T-cell (primary cell): ENCODE measurements around the gene ELMO1. TPM values are rescaled to one million over a fixed set of nuclear protein-coding genes. Genes with fewer than 3 reads are reported as not detected.

Experiments
- ATAC-seq, 4 experiments: fragments of 200-7000 bp in 3 of 4; fragments of 150-1000 bp in 1 of 4; cut with Tn5 transposase; replicated peaks in 1 of 4; 1 replicate in 3 of 4; 2 replicates in 1 of 4; pipeline ENCODE4 v1.10.0; 2021; ENCODE audit warnings: moderate library complexity in 3 of 4, mild to moderate bottlenecking in 2 of 4, moderate number of reproducible peaks in 1 of 4
- CTCF ChIA-PET, 2 donors: fragments of 300-600 bp; sonication (Branson Sonifier 250); formaldehyde crosslinking; loops; one replicate each; lab custom pipeline; 2022; ENCODE audit warnings: antibody characterized with exemption in 2 of 2; lab: Charles Lee
- POLR2A ChIA-PET, 2 donors: fragments of 300-600 bp; sonication (Branson Sonifier 250); formaldehyde crosslinking; loops; one replicate each; lab custom pipeline; 2022; ENCODE audit warnings: antibody characterized with exemption in 2 of 2; lab: Charles Lee
- DNase-seq, 35 experiments: peaks; one replicate each; pipeline versions ENCODE4 v3.0.0 to v3.0.0-alpha.2; 2013 to 2023
- H3K27ac ChIP-seq: one replicate; pipeline ENCODE4 v1.5.1; 2013; ENCODE audit warnings: low read length
- H3K27me3 ChIP-seq, 2 experiments: replicated peaks in 1 of 2; 1 replicate in 1 of 2; 2 replicates in 1 of 2; pipeline versions ENCODE4 v1.6.1 to v1.7.0; 2013; ENCODE audit warnings: low read length in 1 of 2, mixed read lengths in 1 of 2; ENCODE audit not compliant: control insufficient read depth in 2 of 2, insufficient read depth in 2 of 2; ENCODE audit errors: extremely low read depth in 1 of 2
- H3K36me3 ChIP-seq, 2 donors: 1 replicate in 1 of 2; 2 replicates in 1 of 2; pipeline versions ENCODE4 v1.6.1 to v1.7.0; 2013; ENCODE audit warnings: low read length in 1 of 2; ENCODE audit not compliant: control insufficient read depth in 2 of 2, insufficient read depth in 1 of 2; ENCODE audit errors: extremely low read depth in 1 of 2
- H3K4me1 ChIP-seq, 2 experiments: 1 replicate in 1 of 2; 2 replicates in 1 of 2; pipeline versions ENCODE4 v1.6.1 to v1.7.0; 2013; ENCODE audit warnings: low read length in 2 of 2, mixed read lengths in 1 of 2; ENCODE audit not compliant: insufficient read depth in 2 of 2, control insufficient read depth in 1 of 2; ENCODE audit errors: extremely low read depth in 1 of 2
- H3K4me3 ChIP-seq, 2 donors: 1 replicate in 1 of 2; 2 replicates in 1 of 2; pipeline versions ENCODE4 v1.5.1 to v1.7.0; 2013; ENCODE audit warnings: mild to moderate bottlenecking in 2 of 2, low read length in 1 of 2, moderate library complexity in 1 of 2; ENCODE audit not compliant: control insufficient read depth in 1 of 2; ENCODE audit errors: extremely low read depth in 1 of 2
- H3K9me3 ChIP-seq: 2 replicates; pipeline ENCODE4 v1.7.0; 2013
- H3K27ac Mint-ChIP-seq, 2 donors: one replicate each; pipeline ENCODE4 v1.8.0; 2020 to 2021; ENCODE audit warnings: mild to moderate bottlenecking in 2 of 2, mixed read lengths in 2 of 2
- H3K27me3 Mint-ChIP-seq, 2 donors: one replicate each; pipeline ENCODE4 v1.8.0; 2021 to 2022; ENCODE audit warnings: mixed read lengths in 2 of 2
- H3K36me3 Mint-ChIP-seq: one replicate; pipeline ENCODE4 v1.8.0; 2021; ENCODE audit warnings: mixed read lengths
- H3K4me1 Mint-ChIP-seq, 3 donors: one replicate each; pipeline ENCODE4 v1.8.0; 2020 to 2022; ENCODE audit warnings: mixed read lengths in 3 of 3, mild to moderate bottlenecking in 1 of 3
- H3K4me3 Mint-ChIP-seq, 3 donors: one replicate each; pipeline ENCODE4 v1.8.0; 2020 to 2022; ENCODE audit warnings: mild to moderate bottlenecking in 3 of 3, mixed read lengths in 3 of 3, moderate library complexity in 3 of 3
- H3K9me3 Mint-ChIP-seq, 3 donors: one replicate each; pipeline ENCODE4 v1.8.0; 2020 to 2022; ENCODE audit warnings: mixed read lengths in 3 of 3
- WGBS: methylation state at CpG from one replicate; pipeline ENCODE4 v1.1.5; 2013; ENCODE audit warnings: missing lambda C conversion rate; ENCODE audit not compliant: insufficient coverage; 5-methylcytosine and 5-hydroxymethylcytosine counted together
- total RNA-seq, 35 experiments: library from RNA in 6 of 35; stranded (reverse) in 6 of 35; fragments of 120-200 nt in 1 of 35; gene quantifications; one replicate each; pipeline versions ENCODE4 v1.2.1 to v1.2.4 and lab custom pipeline; 2013 to 2026

Gene ELMO1
- total RNA-seq, 5 donors from 2014 or later (not counting 1 experiment from before 2014, with no cell fraction given) = 101 to 149 (median 113) TPM

DNA sequence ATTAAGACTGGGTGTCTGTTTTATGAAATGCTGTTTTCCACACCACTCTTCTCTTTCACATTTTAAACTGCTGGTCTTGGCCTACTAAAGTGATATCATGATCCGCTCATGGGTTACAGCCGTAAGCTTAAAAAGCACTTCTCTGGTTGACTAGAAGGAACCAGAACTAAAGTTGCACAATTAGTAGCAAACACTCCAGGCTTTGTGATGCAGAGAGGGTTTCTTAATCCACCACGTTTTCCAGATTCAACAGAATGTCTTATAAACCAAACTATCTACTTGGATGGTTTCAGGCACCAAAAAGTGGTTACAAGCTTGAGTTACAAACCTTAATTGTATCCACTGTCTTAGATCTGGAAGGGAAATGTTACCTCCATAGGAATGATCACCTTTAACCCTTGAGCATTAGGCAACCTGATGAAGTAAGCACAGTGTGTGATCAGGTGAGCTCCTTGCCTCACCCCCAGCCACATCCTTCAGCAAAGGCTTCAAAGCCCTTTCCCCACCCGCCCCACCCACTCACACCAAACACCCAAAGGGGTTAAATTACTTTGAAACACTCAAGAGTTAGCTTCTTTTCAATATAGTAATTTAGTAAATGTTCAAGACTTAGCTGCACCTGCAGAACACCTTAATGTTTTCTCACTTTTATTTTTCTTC, 3.5 kb downstream of the ELMO1 start:
- WGBS = no CpG with 5 or more reads among the region's 4 CpGs
- ATAC-seq = no peak
- H3K4me1 Mint-ChIP-seq = peaks cover 83 to 94% (median 86%) of the 10 kb centered on the region in 3 donors
- ChIA-PET CTCF (interaction anchor here in 1 of 2 donors (1.2 kb wide), 1 partner anchor 102 kb away, joined by 3 read pairs; no protein-coding TSS in a partner anchor), POLR2A (no interaction called here)
- peak overlapping the region; percentile 19 for H3K27ac ChIP-seq
- DNase-seq = no peak
- no peaks in the 10 kb centered on the region for H3K9me3 Mint-ChIP-seq
- H3K36me3 ChIP-seq = no peaks in the 10 kb centered on the region
- peak overlapping the region in 1 of 3 donors; percentile 93 for H3K4me3 Mint-ChIP-seq
- H3K27me3 Mint-ChIP-seq = peaks cover 0 to 1% of the 10 kb centered on the region in 2 donors
- peaks cover 49 to 57% of the 10 kb centered on the region in 2 experiments for H3K4me1 ChIP-seq
- no peak overlapping the region for H3K4me3 ChIP-seq
- H3K27me3 ChIP-seq = no peaks in the 10 kb centered on the region
- peaks cover 10% of the 10 kb centered on the region for H3K36me3 Mint-ChIP-seq
- no peaks in the 10 kb centered on the region for H3K9me3 ChIP-seq
- H3K27ac Mint-ChIP-seq = peak overlapping the region; percentile 93 to 98

DNA sequence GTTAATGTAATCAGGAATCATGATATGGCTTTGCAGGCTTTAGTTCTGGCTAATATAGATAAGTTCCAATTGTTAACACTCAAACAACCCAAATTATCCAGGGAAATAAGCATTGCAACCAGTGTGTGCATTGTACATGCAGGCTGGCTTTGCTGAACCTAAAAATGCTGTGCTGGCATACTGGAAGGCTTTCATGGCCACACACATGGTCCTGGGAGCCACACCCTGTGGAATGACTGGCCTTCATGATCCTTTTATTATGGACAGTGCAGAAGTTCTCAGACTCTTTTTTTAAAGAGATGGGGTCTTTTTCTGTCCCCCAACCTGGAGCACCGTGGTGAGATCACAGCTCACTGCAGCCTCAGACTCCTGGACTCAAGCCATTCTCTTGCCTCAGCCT, 5.0 kb downstream of the ELMO1 start:
- no peak overlapping the region for H3K4me3 Mint-ChIP-seq
- peaks cover 51 to 59% of the 10 kb centered on the region in 2 experiments for H3K4me1 ChIP-seq
- no peak for DNase-seq
- no peak overlapping the region for H3K4me3 ChIP-seq
- peaks cover 0 to 1% of the 10 kb centered on the region in 2 donors for H3K27me3 Mint-ChIP-seq
- peaks cover 17% of the 10 kb centered on the region for H3K36me3 Mint-ChIP-seq
- H3K4me1 Mint-ChIP-seq = peaks cover 85 to 94% (median 86%) of the 10 kb centered on the region in 3 donors
- no peaks in the 10 kb centered on the region for H3K36me3 ChIP-seq
- H3K9me3 Mint-ChIP-seq = no peaks in the 10 kb centered on the region
- no peaks in the 10 kb centered on the region for H3K9me3 ChIP-seq
- H3K27ac ChIP-seq = no peak overlapping the region
- H3K27me3 ChIP-seq = no peaks in the 10 kb centered on the region
- ChIA-PET CTCF (no interaction called here), POLR2A (no interaction called here)
- peak overlapping the region; percentile 82 to 89 for H3K27ac Mint-ChIP-seq
- WGBS = 100% methylated on average over 1 of the region's 1 CpG
- ATAC-seq = no peak

DNA sequence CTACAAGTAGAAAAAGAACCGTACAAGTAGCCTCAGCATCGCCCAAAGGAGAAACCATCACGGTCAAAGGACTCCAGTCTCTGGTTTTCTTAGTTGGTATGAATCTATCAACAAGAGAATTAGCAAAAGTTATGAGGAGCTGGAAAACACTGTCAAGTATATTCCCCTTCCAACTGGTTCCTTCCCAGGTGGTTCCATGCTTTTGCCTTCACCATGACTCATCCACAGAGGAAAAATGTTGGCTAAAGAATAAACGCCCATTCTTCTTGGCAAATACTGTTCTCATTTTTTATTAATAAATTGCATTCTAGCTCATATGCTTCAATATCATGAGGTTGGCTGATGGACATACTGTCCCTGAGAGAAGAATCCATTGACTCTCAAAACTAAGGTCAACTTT, 6.4 kb downstream of the ELMO1 start:
- peaks cover 22% of the 10 kb centered on the region for H3K36me3 Mint-ChIP-seq
- H3K9me3 ChIP-seq = no peaks in the 10 kb centered on the region
- CTCF ChIA-PET = interaction anchor here in 1 of 2 donors (1.0 to 1.4 kb wide), 2 partner anchors 24 to 89 kb away, joined by 3 to 4 read pairs; no protein-coding TSS in a partner anchor
- POLR2A ChIA-PET = interaction anchor here (0.7 to 1.1 kb wide), 2 partner anchors 36 to 88 kb away, joined by 3 to 4 read pairs; no protein-coding TSS in a partner anchor
- peaks cover 87 to 89% (median 87%) of the 10 kb centered on the region in 3 donors for H3K4me1 Mint-ChIP-seq
- H3K4me1 ChIP-seq = peaks cover 49 to 58% of the 10 kb centered on the region in 2 experiments
- WGBS = no CpG with 5 or more reads among the region's 4 CpGs
- peak overlapping the region in 1 of 3 donors; percentile 58 for H3K4me3 Mint-ChIP-seq
- ATAC-seq (no peak), DNase-seq (no peak)
- no peaks in the 10 kb centered on the region for H3K36me3 ChIP-seq
- no peak overlapping the region for H3K4me3 ChIP-seq
- peak overlapping the region; percentile 63 for H3K27ac ChIP-seq
- no peaks in the 10 kb centered on the region for H3K27me3 Mint-ChIP-seq
- H3K27me3 ChIP-seq = no peaks in the 10 kb centered on the region
- peak overlapping the region; percentile 89 to 95 for H3K27ac Mint-ChIP-seq
- no peaks in the 10 kb centered on the region for H3K9me3 Mint-ChIP-seq

DNA sequence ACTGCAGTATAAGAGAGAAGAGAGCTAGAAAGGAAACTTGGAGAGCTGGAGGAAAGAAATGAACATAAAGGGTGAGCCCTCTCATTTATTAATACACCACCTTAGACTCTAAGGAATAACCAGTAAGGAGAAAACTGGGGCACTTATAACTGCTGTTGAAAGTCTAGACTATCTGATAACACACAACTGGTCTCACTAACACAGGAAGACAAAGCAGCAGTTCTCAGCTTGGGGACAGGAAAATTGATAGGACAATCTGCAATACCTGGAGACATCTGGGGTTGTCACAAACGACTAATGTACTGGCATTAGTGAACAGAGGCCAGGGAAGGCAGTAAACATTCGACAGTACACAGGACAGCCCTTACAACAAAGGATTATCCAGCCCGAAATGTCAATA, 6.8 kb downstream of the ELMO1 start:
- H3K9me3 ChIP-seq = no peaks in the 10 kb centered on the region
- 14% methylated on average over 1 of the region's 3 CpGs for WGBS
- H3K4me3 ChIP-seq = no peak overlapping the region
- Mint-ChIP-seq H3K27me3 (no peaks in the 10 kb centered on the region), H3K4me1 (peaks cover 82 to 86% (median 83%) of the 10 kb centered on the region in 3 donors), H3K9me3 (no peaks in the 10 kb centered on the region), H3K4me3 (peak overlapping the region; percentile 37 to 58 (median 54)), H3K36me3 (peaks cover 22% of the 10 kb centered on the region), H3K27ac (peak overlapping the region; percentile 89 to 95)
- ATAC-seq (no peak), DNase-seq (no peak)
- POLR2A ChIA-PET = interaction anchor here in 1 of 2 donors (1.1 kb wide), 1 partner anchor 88 kb away, joined by 3 read pairs; no protein-coding TSS in a partner anchor
- peak overlapping the region; percentile 63 for H3K27ac ChIP-seq
- no peaks in the 10 kb centered on the region for H3K36me3 ChIP-seq
- peaks cover 44 to 56% of the 10 kb centered on the region in 2 experiments for H3K4me1 ChIP-seq
- CTCF ChIA-PET = interaction anchor here in 1 of 2 donors (1.0 to 1.4 kb wide), 3 partner anchors 16 to 89 kb away, joined by 3 to 4 read pairs (median 4); no protein-coding TSS in a partner anchor
- H3K27me3 ChIP-seq = no peaks in the 10 kb centered on the region

DNA sequence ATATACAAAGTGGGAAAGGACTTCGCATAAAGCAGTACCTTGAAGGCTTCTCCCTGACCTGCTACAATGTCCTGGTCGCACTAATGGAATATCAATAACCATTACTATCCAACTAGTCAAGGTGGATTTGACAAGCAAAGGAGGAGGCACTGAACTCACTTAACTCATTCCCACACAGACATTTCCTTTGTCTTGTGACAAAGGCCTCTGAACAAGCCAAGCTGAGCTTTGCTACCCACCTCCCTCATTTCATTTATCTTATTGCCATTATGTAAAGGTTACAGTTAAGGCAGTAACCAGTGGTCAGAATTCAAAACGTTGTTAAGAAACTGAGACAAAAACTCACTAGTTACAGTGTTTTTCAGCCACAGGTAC, 7.3 kb downstream of the ELMO1 start:
- Histone ChIP-seq H3K36me3 (no peaks in the 10 kb centered on the region), H3K27me3 (no peaks in the 10 kb centered on the region), H3K4me1 (peaks cover 41 to 51% of the 10 kb centered on the region in 2 experiments), H3K27ac (peak overlapping the region; percentile 63), H3K9me3 (no peaks in the 10 kb centered on the region), H3K4me3 (no peak overlapping the region)
- CTCF ChIA-PET = interaction anchor here in 1 of 2 donors (0.7 to 1.4 kb wide), 3 partner anchors 11 to 88 kb away, joined by 3 to 4 read pairs (median 3); no protein-coding TSS in a partner anchor
- H3K27me3 Mint-ChIP-seq = no peaks in the 10 kb centered on the region
- H3K9me3 Mint-ChIP-seq = no peaks in the 10 kb centered on the region
- H3K4me3 Mint-ChIP-seq = peak overlapping the region; percentile 37 to 58 (median 54)
- H3K36me3 Mint-ChIP-seq = peaks cover 22% of the 10 kb centered on the region
- H3K27ac Mint-ChIP-seq = peak overlapping the region; percentile 89 to 95
- DNase-seq (peak in 1 of 35 experiments; percentile 14), ATAC-seq (peak; percentile 14 to 30 (median 22))
- POLR2A ChIA-PET = interaction anchor here in 1 of 2 donors (0.7 kb wide), 1 partner anchor 179 kb away, joined by 5 read pairs; no protein-coding TSS in a partner anchor
- no CpG with 5 or more reads among the region's 3 CpGs for WGBS
- peaks cover 80 to 86% (median 82%) of the 10 kb centered on the region in 3 donors for H3K4me1 Mint-ChIP-seq

DNA sequence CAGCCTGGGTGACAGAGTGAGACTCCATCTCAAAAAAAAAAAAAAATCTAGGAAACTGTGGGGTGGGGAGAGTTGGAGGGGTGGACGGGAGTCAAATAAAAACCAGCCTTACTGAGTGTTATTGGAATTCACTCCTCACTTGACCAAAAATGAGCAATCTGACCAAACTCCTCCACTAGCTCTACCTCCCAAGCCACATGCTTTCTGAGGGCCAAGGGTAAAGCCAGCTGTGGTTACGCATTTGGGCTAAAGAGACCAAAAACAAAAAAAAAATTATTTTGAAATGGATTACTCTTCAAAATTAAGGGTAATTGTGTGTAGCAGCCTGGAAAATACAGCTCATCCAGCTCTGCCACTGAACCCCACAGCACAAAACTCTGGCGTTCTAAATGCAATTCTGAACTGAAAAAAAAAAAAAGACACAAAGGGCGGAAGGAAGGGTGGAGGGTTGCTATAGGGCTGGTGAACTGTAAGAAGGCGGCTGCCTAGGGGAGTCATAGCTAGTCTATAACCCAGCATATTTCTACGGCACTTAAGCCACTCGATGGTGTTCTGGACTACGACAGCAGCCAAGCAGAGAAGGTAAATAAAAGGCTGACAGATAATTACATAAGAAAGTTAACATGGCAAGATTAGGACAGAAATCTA, 7.8 kb downstream of the ELMO1 start:
- peak overlapping the region; percentile 37 to 58 (median 54) for H3K4me3 Mint-ChIP-seq
- no peaks in the 10 kb centered on the region for H3K27me3 Mint-ChIP-seq
- H3K9me3 Mint-ChIP-seq = no peaks in the 10 kb centered on the region
- Histone ChIP-seq H3K27me3 (no peaks in the 10 kb centered on the region), H3K4me3 (peak overlapping the region in 1 of 2 donors; percentile 6), H3K4me1 (peaks cover 37 to 46% of the 10 kb centered on the region in 2 experiments), H3K36me3 (no peaks in the 10 kb centered on the region), H3K27ac (peak overlapping the region; percentile 63), H3K9me3 (no peaks in the 10 kb centered on the region)
- peak in 15 of 35 experiments; percentile 8 to 57 (median 18) for DNase-seq
- ChIA-PET CTCF (interaction anchor here in 1 of 2 donors (0.6 to 1.9 kb wide), 6 partner anchors 9 to 202 kb away, joined by 3 to 8 read pairs (median 4); no protein-coding TSS in a partner anchor), POLR2A (interaction anchor here (0.5 to 0.7 kb wide), 2 partner anchors 68 to 178 kb away, joined by 4 to 5 read pairs; no protein-coding TSS in a partner anchor)
- WGBS = no CpG with 5 or more reads among the region's 8 CpGs
- peak overlapping the region; percentile 89 to 95 for H3K27ac Mint-ChIP-seq
- H3K4me1 Mint-ChIP-seq = peaks cover 80 to 86% (median 82%) of the 10 kb centered on the region in 3 donors
- H3K36me3 Mint-ChIP-seq = peaks cover 22% of the 10 kb centered on the region
- ATAC-seq = peak; percentile 87 to 90 (median 90)
